ENCODE results near the gene BRCA2. TPM values are rescaled to one million over a fixed set of nuclear protein-coding genes. Genes with fewer than 3 reads are reported as not detected.

The BRCA2 gene
- polyA plus RNA-seq, 1 experiment, result 0.91 TPM

GRCh38 chr13:32383836-32384618 is 68.7 kb downstream of the BRCA2 start:
- CTCF ChIA-PET, result interaction anchor here (1.3 to 5.3 kb wide), 2 partner anchors 44 to 197 kb away, joined by 3 to 30 read pairs; partner anchors contain the start of gene N4BP2L1
- DNase-seq (ENCODE audit: low read depth), result no peak
- H3K4me3 ChIP-seq (ENCODE audit: low read depth, low read length), result no peak overlapping the region
- peaks cover 2% of the 10 kb centered on the region; the same call in 1 of the 2 replicates for H3K36me3 ChIP-seq (ENCODE audit: control insufficient read depth, insufficient read depth, low read length)
- no peaks in the 10 kb centered on the region for H3K27me3 ChIP-seq (ENCODE audit: control insufficient read depth, insufficient read depth, low read length)
- TF ChIP-seq CTCF (IDR thresholded peaks at IDR 0.05; ENCODE audit: insufficient read depth, low read depth, low read length), result no peak
- POLR2A ChIA-PET, result no interaction called here

GRCh38 chr13:32384702-32385101 is 69.4 kb downstream of the BRCA2 start:
- DNase-seq (ENCODE audit: low read depth), result no peak
- no peaks in the 10 kb centered on the region for H3K27me3 ChIP-seq (ENCODE audit: control insufficient read depth, insufficient read depth, low read length)
- no peak overlapping the region for H3K4me3 ChIP-seq (ENCODE audit: low read depth, low read length)
- TF ChIP-seq CTCF (IDR thresholded peaks at IDR 0.05; ENCODE audit: insufficient read depth, low read depth, low read length), result no peak
- H3K36me3 ChIP-seq (ENCODE audit: control insufficient read depth, insufficient read depth, low read length), result peaks cover 2% of the 10 kb centered on the region; the same call in 1 of the 2 replicates
- CTCF ChIA-PET, result interaction anchor here (1.1 to 1.3 kb wide), 3 partner anchors 11 to 196 kb away, joined by 3 to 6 read pairs (median 4); partner anchors contain the start of gene N4BP2L1
- POLR2A ChIA-PET, result no interaction called here

GRCh38 chr13:32385410-32385809 is 70.1 kb downstream of the BRCA2 start:
- TF ChIP-seq CTCF (IDR thresholded peaks at IDR 0.05; ENCODE audit: insufficient read depth, low read depth, low read length), result no peak
- no peak overlapping the region for H3K4me3 ChIP-seq (ENCODE audit: low read depth, low read length)
- CTCF ChIA-PET, result interaction anchor here (1.1 to 1.3 kb wide), 3 partner anchors 11 to 195 kb away, joined by 3 to 6 read pairs (median 4); partner anchors contain the start of gene N4BP2L1
- no peaks in the 10 kb centered on the region for H3K27me3 ChIP-seq (ENCODE audit: control insufficient read depth, insufficient read depth, low read length)
- POLR2A ChIA-PET, result no interaction called here
- H3K36me3 ChIP-seq (ENCODE audit: control insufficient read depth, insufficient read depth, low read length), result peaks cover 2% of the 10 kb centered on the region; the same call in 1 of the 2 replicates
- DNase-seq (ENCODE audit: low read depth), result no peak

GRCh38 chr13:32390048-32390447 is 74.7 kb downstream of the BRCA2 start:
- ChIA-PET CTCF (interaction anchor here (0.7 kb wide), 1 partner anchor 196 kb away, joined by 4 read pairs; the partner anchor contains the start of gene PDS5B), POLR2A (no interaction called here)
- TF ChIP-seq CTCF (IDR thresholded peaks at IDR 0.05; ENCODE audit: insufficient read depth, low read depth, low read length), result no peak

GRCh38 chr13:32390484-32390883 is 75.2 kb downstream of the BRCA2 start:
- POLR2A ChIA-PET, result no interaction called here

More at GRCh38 chr13:32390048-32390447, 74.7 kb downstream of the BRCA2 start:
- Histone ChIP-seq H3K4me3 (ENCODE audit: low read depth, low read length) (no peak overlapping the region), H3K36me3 (ENCODE audit: control insufficient read depth, insufficient read depth, low read length) (peaks cover 2% of the 10 kb centered on the region; the same call in 1 of the 2 replicates), H3K27me3 (ENCODE audit: control insufficient read depth, insufficient read depth, low read length) (no peaks in the 10 kb centered on the region)
- no peak for DNase-seq (ENCODE audit: low read depth)

More at GRCh38 chr13:32390484-32390883, 75.2 kb downstream of the BRCA2 start:
- Histone ChIP-seq H3K36me3 (ENCODE audit: control insufficient read depth, insufficient read depth, low read length) (no peaks in the 10 kb centered on the region), H3K27me3 (ENCODE audit: control insufficient read depth, insufficient read depth, low read length) (no peaks in the 10 kb centered on the region), H3K4me3 (ENCODE audit: low read depth, low read length) (no peak overlapping the region)
- CTCF ChIA-PET, result interaction anchor here (0.7 kb wide), 1 partner anchor 196 kb away, joined by 4 read pairs; the partner anchor contains the start of gene PDS5B
- TF ChIP-seq CTCF (IDR thresholded peaks at IDR 0.05; ENCODE audit: insufficient read depth, low read depth, low read length), result no peak
- no peak for DNase-seq (ENCODE audit: low read depth)
